HL-60 (cell line): ENCODE results near the gene RASGRP2.

Experiments
- DNase-seq, 2 experiments: peaks; one replicate each; pipeline ENCODE4 v3.0.0-alpha.2; 2010 to 2020; ENCODE audit warnings: low read depth in 1 of 2, low spot score in 1 of 2
- H3K27ac ChIP-seq: fragments of 250-450 bp; sonication (Bioruptor Pico); replicated peaks from 2 replicates; pipeline ENCODE4 v1.5.1; 2020; ENCODE audit warnings: mild to moderate bottlenecking, moderate library complexity
- H3K27me3 ChIP-seq: fragments of 250-450 bp; sonication (Bioruptor Pico); 2 replicates; pipeline ENCODE4 v1.5.1; 2021; ENCODE audit warnings: mild to moderate bottlenecking, moderate library complexity; ENCODE audit not compliant: insufficient read depth, poor library complexity, severe bottlenecking
- H3K4me3 ChIP-seq: replicated peaks from 2 replicates; pipeline ENCODE4 v1.5.1; 2011; ENCODE audit warnings: mild to moderate bottlenecking, control low read depth, low read length; ENCODE audit not compliant: insufficient read depth
- CTCF ChIP-seq: IDR thresholded peaks from one replicate; pipeline ENCODE4 v1.5.1; 2011; ENCODE audit warnings: low read length, control low read depth, inconsistent platforms; ENCODE audit not compliant: insufficient read depth
- GABPA ChIP-seq: IDR thresholded peaks from 2 replicates; pipeline ENCODE4 v1.6.1; 2012; ENCODE audit warnings: low read depth
- POLR2AphosphoS5 ChIP-seq: IDR thresholded peaks from 2 replicates; pipeline ENCODE4 v1.6.1; 2012; ENCODE audit warnings: low read depth
- REST ChIP-seq: IDR thresholded peaks from 2 replicates; pipeline ENCODE4 v1.6.1; 2012; ENCODE audit warnings: low read depth; ENCODE audit not compliant: insufficient replicate concordance
- SPI1 ChIP-seq: IDR thresholded peaks from 2 replicates; pipeline ENCODE4 v1.6.1; 2012; ENCODE audit warnings: low read depth, mild to moderate bottlenecking, borderline replicate concordance

Gene RASGRP2

GRCh38 chr11:64692764-64693331, 51.1 kb downstream of the RASGRP2 start:
- Histone ChIP-seq H3K27ac (no peak overlapping the region), H3K4me3 (no peak overlapping the region), H3K27me3 (peaks cover 11% of the 10 kb centered on the region)
- no peak for TF ChIP-seq CTCF
- no peak for TF ChIP-seq GABPA
- no peak for TF ChIP-seq SPI1
- no peak for TF ChIP-seq POLR2AphosphoS5
- no peak for TF ChIP-seq REST
- DNase-seq = no peak

GRCh38 chr11:64691543-64691942, 52.4 kb downstream of the RASGRP2 start:
- H3K4me3 ChIP-seq = no peak overlapping the region
- no peak overlapping the region for H3K27ac ChIP-seq
- TF ChIP-seq SPI1 = peak; percentile 64
- no peak for TF ChIP-seq POLR2AphosphoS5
- TF ChIP-seq CTCF = no peak
- DNase-seq = no peak
- H3K27me3 ChIP-seq = peaks cover 11% of the 10 kb centered on the region

GRCh38 chr11:64690235-64690634, 53.7 kb downstream of the RASGRP2 start:
- peaks cover 11% of the 10 kb centered on the region for H3K27me3 ChIP-seq
- no peak for DNase-seq
- no peak overlapping the region for H3K27ac ChIP-seq

More at GRCh38 chr11:64690235-64690634, 53.7 kb downstream of the RASGRP2 start:
- no peak overlapping the region for H3K4me3 ChIP-seq
- no peak for TF ChIP-seq GABPA
- no peak for TF ChIP-seq REST
- TF ChIP-seq SPI1 = no peak
- no peak for TF ChIP-seq POLR2AphosphoS5
- no peak for TF ChIP-seq CTCF
